Stimulated activated naive CD8-positive, alpha-beta T cell treated with anti-CD3 and anti-CD28 coated beads, Interleukin-15, Interleukin-2, amounts not matched to agents 100 U/mL and 50 U/mL, for 24 hours (primary cell): ENCODE results near the gene TMEM126B.

Experiments
- ATAC-seq: fragments of 150-1000 bp; cut with Tn5 transposase; one replicate; pipeline ENCODE4 v1.10.0; 2021
- DNase-seq: peaks from one replicate; pipeline ENCODE4 v3.0.0; 2021

Gene TMEM126B

GRCh38 chr11:85682330-85683305 is 54.2 kb downstream of the TMEM126B start:
- peak; percentile 85 for ATAC-seq
- DNase-seq: peak; percentile 79

- no peak for ATAC-seq
- DNase-seq: no peak
Measured at GRCh38 chr11:85685125-85685819, 56.9 kb downstream of the TMEM126B start.

- ATAC-seq (no peak), DNase-seq (no peak)
Measured at GRCh38 chr11:85685820-85686459, 57.5 kb downstream of the TMEM126B start, which contains the start of gene CCDC89. Gene CCDC89 (minus strand): TSS chr11:85686195. CDS start chr11:85686130, 65 bp downstream.
